ENCODE results near the gene A2ML1.

The A2ML1 gene

DNA sequence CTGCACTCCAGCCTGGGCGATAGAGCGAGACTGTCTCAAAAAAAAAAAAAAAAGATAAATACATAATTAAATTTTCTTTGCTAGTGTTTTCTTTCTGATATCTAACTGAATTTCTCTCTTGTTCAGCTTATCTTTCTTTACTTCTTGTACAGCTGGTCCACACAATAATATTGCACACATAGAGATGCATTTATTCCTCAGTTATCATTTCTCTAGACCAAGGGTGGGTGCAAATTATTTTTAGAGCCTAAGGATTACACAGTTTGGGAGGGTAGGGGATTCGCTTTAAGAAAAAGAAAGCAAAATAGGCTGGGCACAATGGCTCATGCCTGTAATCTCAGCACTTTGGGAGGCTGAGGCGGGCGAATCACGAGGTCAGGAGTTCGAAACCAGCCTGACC is 17.9 kb downstream of the A2ML1 start:
- Histone ChIP-seq H2AFZ (ENCODE audit: low read length) (no peak overlapping the region), H4K20me1 (ENCODE audit: insufficient read depth, low read length, poor library complexity, severe bottlenecking) (no peaks in the 10 kb centered on the region), H3K9me2 (replicated peaks; ENCODE audit: low read depth, low read length) (no peaks in the 10 kb centered on the region), H3F3A (ENCODE audit: low read depth) (no peaks in the 10 kb centered on the region), H3K4me1 (ENCODE audit: insufficient read depth, low read length, poor library complexity, severe bottlenecking) (no peaks in the 10 kb centered on the region), H3K9me3 (ENCODE audit: insufficient read depth, low read depth, low read length) (no peaks in the 10 kb centered on the region), H3K4me3 (ENCODE audit: low read length, poor library complexity, severe bottlenecking) (no peak overlapping the region), H3K27me3 (ENCODE audit: insufficient read depth, low read length, poor library complexity, severe bottlenecking) (no peaks in the 10 kb centered on the region), H3K79me2 (ENCODE audit: insufficient read depth, low read length) (no peaks in the 10 kb centered on the region), H3K4me2 (ENCODE audit: low read depth, low read length, poor library complexity, severe bottlenecking) (no peak overlapping the region), H3K36me3 (ENCODE audit: insufficient read depth, low read length) (no peaks in the 10 kb centered on the region), H3K9ac (ENCODE audit: low read depth, low read length, poor library complexity, severe bottlenecking) (no peak overlapping the region)
- no peak for TF ChIP-seq EZH2phosphoT487 (IDR thresholded peaks at IDR 0.05; ENCODE audit: borderline replicate concordance)
- TF ChIP-seq, protein P1, sequence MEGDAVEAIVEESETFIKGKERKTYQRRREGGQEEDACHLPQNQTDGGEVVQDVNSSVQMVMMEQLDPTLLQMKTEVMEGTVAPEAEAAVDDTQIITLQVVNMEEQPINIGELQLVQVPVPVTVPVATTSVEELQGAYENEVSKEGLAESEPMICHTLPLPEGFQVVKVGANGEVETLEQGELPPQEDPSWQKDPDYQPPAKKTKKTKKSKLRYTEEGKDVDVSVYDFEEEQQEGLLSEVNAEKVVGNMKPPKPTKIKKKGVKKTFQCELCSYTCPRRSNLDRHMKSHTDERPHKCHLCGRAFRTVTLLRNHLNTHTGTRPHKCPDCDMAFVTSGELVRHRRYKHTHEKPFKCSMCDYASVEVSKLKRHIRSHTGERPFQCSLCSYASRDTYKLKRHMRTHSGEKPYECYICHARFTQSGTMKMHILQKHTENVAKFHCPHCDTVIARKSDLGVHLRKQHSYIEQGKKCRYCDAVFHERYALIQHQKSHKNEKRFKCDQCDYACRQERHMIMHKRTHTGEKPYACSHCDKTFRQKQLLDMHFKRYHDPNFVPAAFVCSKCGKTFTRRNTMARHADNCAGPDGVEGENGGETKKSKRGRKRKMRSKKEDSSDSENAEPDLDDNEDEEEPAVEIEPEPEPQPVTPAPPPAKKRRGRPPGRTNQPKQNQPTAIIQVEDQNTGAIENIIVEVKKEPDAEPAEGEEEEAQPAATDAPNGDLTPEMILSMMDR (conservative IDR thresholded peaks at IDR 0.05; ENCODE audit: low read length): no peak

DNA sequence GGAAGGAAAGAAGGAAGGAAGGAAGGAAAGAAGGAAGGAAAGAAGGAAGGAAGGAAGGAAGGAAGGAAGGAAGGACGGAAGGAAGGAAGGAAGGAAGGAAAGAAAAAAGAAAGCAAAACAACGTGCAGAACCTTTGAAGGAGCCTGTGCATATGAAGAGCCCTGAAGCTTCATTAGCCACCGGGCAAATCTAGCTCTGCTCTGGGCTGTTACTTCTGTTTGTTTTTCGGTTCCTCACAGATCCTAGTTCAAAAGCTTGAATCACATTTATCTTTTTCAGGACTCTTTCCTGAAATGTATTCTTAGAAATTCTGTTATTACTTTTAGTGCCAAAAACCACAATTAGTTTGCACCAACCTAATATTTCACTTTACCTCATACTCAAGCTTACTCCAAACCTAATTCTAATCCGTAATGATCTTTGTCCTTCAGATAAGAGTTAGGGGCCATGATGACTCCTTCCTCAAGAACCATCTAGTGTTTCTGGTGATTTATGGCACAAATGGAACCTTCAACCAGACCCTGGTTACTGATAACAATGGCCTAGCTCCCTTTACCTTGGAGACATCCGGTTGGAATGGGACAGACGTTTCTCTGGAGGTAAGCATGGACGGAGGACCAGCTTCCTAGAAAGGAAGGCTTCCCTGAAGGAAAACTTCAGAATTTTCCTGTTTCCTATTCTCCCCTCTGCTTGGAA is 18.7 kb downstream of the A2ML1 start:
- Histone ChIP-seq H3K4me3 (ENCODE audit: low read length, poor library complexity, severe bottlenecking) (no peak overlapping the region), H3K9me3 (ENCODE audit: insufficient read depth, low read depth, low read length) (no peaks in the 10 kb centered on the region), H3K9ac (ENCODE audit: low read depth, low read length, poor library complexity, severe bottlenecking) (no peak overlapping the region), H3K9me2 (replicated peaks; ENCODE audit: low read depth, low read length) (no peaks in the 10 kb centered on the region), H3K36me3 (ENCODE audit: insufficient read depth, low read length) (no peaks in the 10 kb centered on the region), H3K4me1 (ENCODE audit: insufficient read depth, low read length, poor library complexity, severe bottlenecking) (no peaks in the 10 kb centered on the region), H3K79me2 (ENCODE audit: insufficient read depth, low read length) (no peaks in the 10 kb centered on the region), H3F3A (ENCODE audit: low read depth) (no peaks in the 10 kb centered on the region), H2AFZ (ENCODE audit: low read length) (no peak overlapping the region), H4K20me1 (ENCODE audit: insufficient read depth, low read length, poor library complexity, severe bottlenecking) (no peaks in the 10 kb centered on the region), H3K27me3 (ENCODE audit: insufficient read depth, low read length, poor library complexity, severe bottlenecking) (no peaks in the 10 kb centered on the region), H3K4me2 (ENCODE audit: low read depth, low read length, poor library complexity, severe bottlenecking) (no peak overlapping the region)
- TF ChIP-seq EZH2phosphoT487 (IDR thresholded peaks at IDR 0.05; ENCODE audit: borderline replicate concordance): no peak
- TF ChIP-seq, protein P1 (conservative IDR thresholded peaks at IDR 0.05; ENCODE audit: low read length): no peak

DNA sequence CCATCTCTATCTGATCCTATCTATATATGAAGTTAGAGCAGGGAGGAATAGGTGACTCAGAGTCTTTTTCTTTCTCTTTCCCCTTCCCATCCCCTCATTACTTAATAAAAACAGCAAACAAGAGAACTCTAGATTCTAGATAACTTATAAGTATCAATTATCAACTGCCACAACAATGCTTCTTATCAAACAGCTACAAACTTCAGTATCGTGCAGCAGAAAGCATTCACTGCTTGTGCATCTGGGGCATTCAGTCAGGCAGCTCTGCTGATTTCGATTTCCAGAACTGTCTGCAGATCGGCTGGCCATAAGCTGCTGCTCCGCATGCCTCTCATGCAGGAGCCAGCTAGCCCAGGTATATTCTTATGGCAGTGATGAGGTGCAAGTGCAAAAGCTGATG is 19.4 kb downstream of the A2ML1 start:
- H3K27me3 ChIP-seq (ENCODE audit: insufficient read depth, low read length, poor library complexity, severe bottlenecking): no peaks in the 10 kb centered on the region
- H3K4me3 ChIP-seq (ENCODE audit: low read length, poor library complexity, severe bottlenecking): no peak overlapping the region
- H3K9me2 ChIP-seq (replicated peaks; ENCODE audit: low read depth, low read length): no peaks in the 10 kb centered on the region
- no peak overlapping the region for H3K9ac ChIP-seq (ENCODE audit: low read depth, low read length, poor library complexity, severe bottlenecking)
- H3K36me3 ChIP-seq (ENCODE audit: insufficient read depth, low read length): no peaks in the 10 kb centered on the region
- H3K4me2 ChIP-seq (ENCODE audit: low read depth, low read length, poor library complexity, severe bottlenecking): no peak overlapping the region
- H3K4me1 ChIP-seq (ENCODE audit: insufficient read depth, low read length, poor library complexity, severe bottlenecking): no peaks in the 10 kb centered on the region
- H3K9me3 ChIP-seq (ENCODE audit: insufficient read depth, low read depth, low read length): no peaks in the 10 kb centered on the region
- no peaks in the 10 kb centered on the region for H3F3A ChIP-seq (ENCODE audit: low read depth)
- H2AFZ ChIP-seq (ENCODE audit: low read length): no peak overlapping the region
- no peaks in the 10 kb centered on the region for H3K79me2 ChIP-seq (ENCODE audit: insufficient read depth, low read length)
- no peaks in the 10 kb centered on the region for H4K20me1 ChIP-seq (ENCODE audit: insufficient read depth, low read length, poor library complexity, severe bottlenecking)
- TF ChIP-seq, protein P1 (conservative IDR thresholded peaks at IDR 0.05; ENCODE audit: low read length): no peak
- TF ChIP-seq EZH2phosphoT487 (IDR thresholded peaks at IDR 0.05; ENCODE audit: borderline replicate concordance): no peak

Data from Loucy (cell line).